ENCODE results near the gene ZBED4.

Gene ZBED4

GRCh38 chr22:49824185-49824925 is 29.3 kb upstream of the ZBED4 start:
- no peak for TF ChIP-seq CTCF (IDR thresholded peaks at IDR 0.05; ENCODE audit: low read depth, low read length, missing control alignments)
- no peak overlapping the region for H3K4me3 ChIP-seq (ENCODE audit: low read depth, low read length)
- DNase-seq (ENCODE audit: low read depth) = no peak

GRCh38 chr22:49824936-49825335 is 28.7 kb upstream of the ZBED4 start:
- DNase-seq (ENCODE audit: low read depth) = no peak
- H3K4me3 ChIP-seq (ENCODE audit: low read depth, low read length) = no peak overlapping the region

GRCh38 chr22:49825436-49825835 is 28.2 kb upstream of the ZBED4 start:
- DNase-seq (ENCODE audit: low read depth) = no peak
- TF ChIP-seq CTCF (IDR thresholded peaks at IDR 0.05; ENCODE audit: low read depth, low read length, missing control alignments) = no peak
- H3K4me3 ChIP-seq (ENCODE audit: low read depth, low read length) = peak overlapping the region; percentile 93

More at GRCh38 chr22:49824936-49825335, 28.7 kb upstream of the ZBED4 start:
- no peak for TF ChIP-seq CTCF (IDR thresholded peaks at IDR 0.05; ENCODE audit: low read depth, low read length, missing control alignments)

GRCh38 chr22:49825944-49826602 is 27.6 kb upstream of the ZBED4 start:
- no peak for DNase-seq (ENCODE audit: low read depth)
- no peak for TF ChIP-seq CTCF (IDR thresholded peaks at IDR 0.05; ENCODE audit: low read depth, low read length, missing control alignments)
- H3K4me3 ChIP-seq (ENCODE audit: low read depth, low read length) = peak overlapping the region; percentile 93

GRCh38 chr22:49826603-49827270 is 26.9 kb upstream of the ZBED4 start:
- DNase-seq (ENCODE audit: low read depth) = no peak
- H3K4me3 ChIP-seq (ENCODE audit: low read depth, low read length) = peak overlapping the region; percentile 93
- no peak for TF ChIP-seq CTCF (IDR thresholded peaks at IDR 0.05; ENCODE audit: low read depth, low read length, missing control alignments)

- H3K4me3 ChIP-seq (ENCODE audit: low read depth, low read length) = peak overlapping the region; percentile 93
Measured at GRCh38 chr22:49827271-49827852, 26.3 kb upstream of the ZBED4 start.

More at GRCh38 chr22:49827271-49827852, 26.3 kb upstream of the ZBED4 start:
- TF ChIP-seq CTCF (IDR thresholded peaks at IDR 0.05; ENCODE audit: low read depth, low read length, missing control alignments) = no peak
- DNase-seq (ENCODE audit: low read depth) = no peak
